Panc1 (cell line): ENCODE measurements around the gene HMGCS1.

Source experiments
- CTCF ChIP-seq: fragments of 450-650 bp; IDR thresholded peaks from 2 replicates; pipeline ENCODE4 v1.5.1; 2017; ENCODE audit warnings: mild to moderate bottlenecking
- POLR2AphosphoS5 ChIP-seq: IDR thresholded peaks from 2 replicates; pipeline ENCODE4 v1.6.1; 2012; ENCODE audit warnings: mild to moderate bottlenecking, low read depth, low read length, moderate library complexity
- SIN3A ChIP-seq: IDR thresholded peaks from 2 replicates; pipeline ENCODE4 v1.6.1; 2012; ENCODE audit warnings: low read depth, mild to moderate bottlenecking, low read length, moderate library complexity, borderline replicate concordance; ENCODE audit not compliant: insufficient read depth

- TF ChIP-seq CTCF (no peak), SIN3A (no peak), POLR2AphosphoS5 (no peak)
These were observed 3.6 kb downstream of the HMGCS1 start for GRCh38 chr5:43309637-43310036.
